ENCODE measurements around the gene LMTK3.
A peak's percentile ranks its signal among the peaks of the same experiment; 100 is the strongest.
"Not testable (repeated sequence)": the region's sequence is repeated elsewhere in the genome, so short reads cannot be mapped to it uniquely, and the experiment has no call there.

Gene LMTK3

GRCh38 chr19:48488478-48488877, 23.2 kb downstream of the LMTK3 start:
- DNase-seq (ENCODE audit: low read depth in 2 of 2) = not testable (repeated sequence)

DNA sequence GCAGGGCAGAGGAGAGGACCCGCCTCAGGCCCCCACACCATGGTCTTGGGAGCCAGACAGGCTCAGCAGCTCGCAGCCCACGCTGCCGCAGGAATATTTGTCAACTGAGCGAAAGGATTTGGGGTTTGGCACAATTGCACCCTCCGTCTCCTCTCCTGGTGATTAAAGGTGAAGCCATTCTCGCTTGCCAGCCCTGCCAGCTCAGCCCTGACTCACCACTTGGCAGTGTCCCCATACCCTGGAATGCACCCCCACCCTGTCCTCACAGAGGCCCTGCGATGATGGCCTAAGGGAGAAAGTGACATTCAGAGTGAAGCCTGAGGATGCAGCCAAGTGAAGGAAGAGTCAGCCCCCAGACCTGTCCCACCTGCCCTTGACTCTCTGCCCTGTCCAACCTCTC, 23.7 kb downstream of the LMTK3 start:
- no peak for DNase-seq (ENCODE audit: low read depth in 2 of 2)

DNA sequence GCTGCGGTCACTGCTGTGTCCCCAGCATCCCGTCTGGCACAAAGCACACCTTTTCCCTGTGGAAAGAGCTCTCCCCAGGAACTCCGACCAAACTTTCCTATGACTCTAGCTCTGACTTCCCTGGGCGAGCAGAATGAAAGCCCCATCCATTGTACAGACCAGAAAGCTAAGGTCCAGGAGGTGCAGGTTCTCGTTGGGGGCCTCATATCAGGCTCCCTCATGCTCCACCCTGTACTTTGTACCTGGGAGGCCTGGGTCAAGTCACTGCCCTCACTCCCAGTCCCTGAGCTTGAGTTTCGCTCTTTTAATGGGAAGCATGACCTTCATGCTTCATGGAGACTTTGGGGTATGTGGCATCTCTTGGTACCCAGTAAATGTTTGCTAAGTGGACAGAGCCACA, 24.1 kb downstream of the LMTK3 start:
- no peak for DNase-seq (ENCODE audit: low read depth in 2 of 2)

GRCh38 chr19:48486706-48487105, 24.9 kb downstream of the LMTK3 start:
- DNase-seq (ENCODE audit: low read depth in 2 of 2) = not testable (repeated sequence)

DNA sequence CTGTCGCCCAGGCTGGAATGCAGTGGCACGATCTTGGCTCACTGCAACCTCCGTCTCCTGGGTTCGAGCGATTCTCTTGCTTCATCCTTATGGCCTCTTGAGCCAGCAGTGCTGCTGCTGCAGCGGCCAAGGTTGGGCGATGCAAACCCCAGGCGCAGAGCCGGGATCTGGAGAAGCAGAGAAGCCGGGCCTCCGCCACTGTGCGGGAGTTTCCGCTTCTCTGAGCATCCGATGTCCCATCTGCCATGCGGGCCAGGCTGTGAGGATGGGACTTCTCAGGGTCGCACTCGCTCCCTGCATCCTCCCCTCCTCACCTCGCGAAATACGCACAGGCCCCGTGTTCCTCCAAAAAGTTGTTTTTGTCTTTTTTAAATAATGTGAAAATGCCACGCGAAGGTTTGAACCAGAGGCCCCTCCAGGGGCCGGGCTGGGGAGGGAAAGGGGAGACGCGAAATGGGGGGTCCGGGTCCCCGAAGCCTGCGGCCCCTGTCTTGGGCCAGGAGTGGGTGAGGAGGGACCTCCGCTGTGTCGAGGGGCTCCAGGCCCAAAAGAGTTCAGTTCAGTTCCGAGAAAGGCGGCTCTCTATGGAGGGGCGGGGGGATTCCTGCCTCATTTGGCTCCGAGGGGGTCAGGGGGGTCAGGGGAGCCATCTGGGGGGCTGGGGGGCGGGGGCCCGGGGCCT, 26.6 kb downstream of the LMTK3 start:
- DNase-seq (ENCODE audit: low read depth in 2 of 2) = no peak

GRCh38 chr19:48484247-48484893, 27.3 kb downstream of the LMTK3 start:
- no peak for DNase-seq (ENCODE audit: low read depth in 2 of 2)

GRCh38 chr19:48483301-48483700, 28.3 kb downstream of the LMTK3 start:
- no peak for DNase-seq (ENCODE audit: low read depth in 2 of 2)

DNA sequence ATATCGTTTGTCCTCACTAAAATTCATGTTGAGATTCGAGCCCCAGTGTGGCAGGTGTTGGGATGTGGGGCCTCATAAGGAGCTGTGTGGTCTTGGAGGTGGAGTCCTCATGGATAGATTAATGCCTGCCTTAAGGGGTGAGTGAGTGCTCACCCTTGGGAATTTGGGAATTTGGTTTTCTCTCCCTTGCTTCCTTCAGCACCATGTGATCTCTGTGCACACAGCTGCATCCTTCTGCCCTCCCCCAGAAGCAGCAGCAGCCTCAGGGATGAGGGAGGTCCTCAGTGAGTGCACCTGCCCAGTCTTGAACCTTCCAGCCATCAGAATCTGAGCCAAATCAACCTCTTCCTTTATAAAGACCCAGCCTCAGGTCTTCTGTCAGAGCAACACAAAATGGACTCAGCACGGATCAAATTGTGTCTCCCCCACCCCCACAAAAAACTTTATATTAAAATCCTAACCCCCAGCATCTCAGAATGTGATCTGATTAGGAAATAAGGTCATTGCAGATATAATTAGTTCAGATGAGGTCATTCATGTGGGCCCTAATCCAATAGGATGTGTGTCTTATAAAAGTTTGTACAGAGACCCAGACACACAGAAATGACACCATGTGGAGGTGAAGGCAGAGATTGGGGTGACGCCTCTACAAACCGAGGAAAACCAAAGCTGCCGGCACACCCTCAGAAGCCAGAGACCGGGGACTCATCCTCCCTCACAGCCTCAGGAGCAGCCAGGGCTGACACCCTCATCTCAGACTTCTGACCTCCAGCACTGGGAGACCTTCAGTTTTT, 29.6 kb downstream of the LMTK3 start:
- no peak for DNase-seq (ENCODE audit: low read depth in 2 of 2)

GRCh38 chr19:48480558-48481500, 30.8 kb downstream of the LMTK3 start:
- DNase-seq (ENCODE audit: low read depth in 2 of 2) = peak in 1 of 2 donors; percentile 29

DNA sequence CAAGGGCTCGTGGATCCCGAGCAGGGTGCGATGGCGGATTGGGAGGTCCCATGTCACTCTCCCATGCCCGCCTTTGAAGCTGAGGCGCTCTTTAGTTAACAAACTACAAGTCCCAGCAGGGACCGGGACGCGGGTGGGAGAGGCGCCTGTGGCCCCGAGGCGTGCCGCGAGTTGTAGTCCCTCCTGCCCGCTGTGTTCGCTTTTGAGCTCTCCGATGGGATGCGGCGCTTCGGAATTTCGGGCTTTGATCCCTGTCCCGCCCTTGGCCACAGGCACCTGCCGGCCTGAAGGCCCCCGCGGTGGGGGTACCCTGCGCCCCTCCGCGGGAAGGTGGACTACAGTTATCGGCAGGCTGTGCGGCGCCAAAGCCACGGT, 31.5 kb downstream of the LMTK3 start:
- DNase-seq (ENCODE audit: low read depth in 2 of 2) = no peak

DNA sequence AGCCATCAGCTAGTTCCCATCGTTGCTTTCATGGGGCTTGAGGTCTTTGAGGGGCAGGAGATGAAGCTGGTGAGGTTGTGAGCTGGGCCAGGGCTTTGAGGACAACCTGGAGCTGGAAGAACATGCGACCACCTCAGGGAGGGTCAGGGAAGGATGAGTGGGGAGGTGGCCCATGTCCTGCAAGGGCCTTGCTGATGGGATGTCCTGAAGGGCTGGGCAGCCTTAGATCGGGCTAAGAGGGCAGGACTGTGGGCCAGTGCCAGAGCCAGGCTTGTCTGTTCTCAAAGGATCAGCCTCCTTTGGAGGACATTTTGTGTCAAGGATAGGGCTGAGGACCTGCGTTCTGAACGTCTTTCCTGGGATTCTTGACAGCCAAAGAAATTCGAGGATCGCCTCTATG, 31.9 kb downstream of the LMTK3 start:
- DNase-seq (ENCODE audit: low read depth in 2 of 2) = no peak

DNA sequence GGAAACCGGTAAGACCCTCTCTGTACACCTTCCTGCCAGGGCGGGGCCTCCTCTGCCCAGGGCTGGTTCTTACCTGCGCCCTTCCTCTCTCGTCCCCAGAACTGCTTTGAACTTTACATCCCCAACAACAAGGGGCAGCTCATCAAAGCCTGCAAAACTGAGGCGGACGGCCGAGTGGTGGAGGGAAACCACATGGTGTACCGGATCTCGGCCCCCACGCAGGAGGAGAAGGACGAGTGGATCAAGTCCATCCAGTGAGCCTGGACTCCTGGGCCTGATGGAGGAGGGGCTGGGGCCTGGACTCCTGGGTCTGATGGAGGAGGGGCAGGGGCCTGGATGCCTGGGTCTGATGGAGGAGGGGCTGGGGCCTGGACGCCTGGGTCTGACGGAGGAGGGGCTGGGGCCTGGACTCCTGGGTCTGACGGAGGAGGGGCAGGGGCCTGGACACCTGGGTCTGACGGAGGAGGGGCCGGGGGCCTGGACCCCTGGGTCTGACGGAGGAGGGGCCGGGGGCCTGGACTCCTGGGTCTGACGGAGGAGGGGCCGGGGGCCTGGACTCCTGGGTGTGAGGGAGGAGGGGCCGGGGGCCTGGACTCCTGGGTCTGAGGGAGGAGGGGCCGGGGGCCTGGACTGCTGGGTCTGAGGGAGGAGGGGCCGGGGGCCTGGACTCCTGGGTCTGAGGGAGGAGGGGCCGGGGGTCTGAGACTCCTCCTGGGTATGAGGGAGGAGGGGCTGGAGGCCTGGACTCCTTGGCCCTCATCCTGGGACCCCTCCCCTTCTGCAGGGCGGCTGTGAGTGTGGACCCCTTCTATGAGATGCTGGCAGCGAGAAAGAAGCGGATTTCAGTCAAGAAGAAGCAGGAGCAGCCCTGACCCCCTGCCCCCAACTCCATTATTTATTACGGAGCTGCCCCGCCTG, 33.0 kb downstream of the LMTK3 start:
- DNase-seq (ENCODE audit: low read depth in 2 of 2) = no peak

- DNase-seq (ENCODE audit: low read depth in 2 of 2) = no peak
These were observed 33.8 kb downstream of the LMTK3 start for GRCh38 chr19:48477698-48478338.

DNA sequence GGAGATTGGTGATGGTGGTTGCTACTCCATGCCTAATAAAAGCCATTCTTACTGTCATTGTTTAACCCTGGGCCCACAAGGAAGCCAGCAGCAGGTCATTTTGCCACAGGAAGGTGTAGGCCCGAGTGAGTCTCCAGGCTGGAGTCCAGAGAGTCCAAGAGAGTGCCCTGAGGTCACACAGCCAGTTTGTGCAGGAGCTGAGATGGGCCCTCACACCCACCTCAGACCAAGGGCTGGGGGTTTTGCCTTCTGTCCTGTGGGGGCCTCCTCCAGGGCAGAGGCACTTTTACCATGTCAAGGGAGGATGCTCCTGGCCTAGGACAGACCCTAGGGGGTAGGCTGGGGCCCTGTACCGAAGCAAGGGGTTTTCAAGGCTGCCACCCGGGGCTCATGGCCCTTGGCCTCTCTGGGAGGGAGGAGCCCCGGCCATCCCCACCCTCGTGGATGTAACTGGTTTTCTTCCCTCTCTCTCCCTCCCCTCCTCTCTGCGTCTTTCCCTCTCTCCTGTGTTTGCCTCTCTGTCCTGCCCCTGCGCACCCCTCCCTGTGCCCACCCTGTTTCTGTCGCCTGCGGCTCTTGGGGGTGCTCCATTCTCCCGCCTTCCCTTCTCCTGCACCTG, 34.5 kb downstream of the LMTK3 start:
- no peak for DNase-seq (ENCODE audit: low read depth in 2 of 2)

- no peak for DNase-seq (ENCODE audit: low read depth in 2 of 2)
These were observed 35.5 kb downstream of the LMTK3 start for GRCh38 chr19:48476176-48476575.

- DNase-seq (ENCODE audit: low read depth in 2 of 2) = no peak
These were observed 36.1 kb downstream of the LMTK3 start for GRCh38 chr19:48475369-48476068.

- DNase-seq (ENCODE audit: low read depth in 2 of 2) = no peak
These were observed 37.5 kb downstream of the LMTK3 start for GRCh38 chr19:48474084-48474592.

DNA sequence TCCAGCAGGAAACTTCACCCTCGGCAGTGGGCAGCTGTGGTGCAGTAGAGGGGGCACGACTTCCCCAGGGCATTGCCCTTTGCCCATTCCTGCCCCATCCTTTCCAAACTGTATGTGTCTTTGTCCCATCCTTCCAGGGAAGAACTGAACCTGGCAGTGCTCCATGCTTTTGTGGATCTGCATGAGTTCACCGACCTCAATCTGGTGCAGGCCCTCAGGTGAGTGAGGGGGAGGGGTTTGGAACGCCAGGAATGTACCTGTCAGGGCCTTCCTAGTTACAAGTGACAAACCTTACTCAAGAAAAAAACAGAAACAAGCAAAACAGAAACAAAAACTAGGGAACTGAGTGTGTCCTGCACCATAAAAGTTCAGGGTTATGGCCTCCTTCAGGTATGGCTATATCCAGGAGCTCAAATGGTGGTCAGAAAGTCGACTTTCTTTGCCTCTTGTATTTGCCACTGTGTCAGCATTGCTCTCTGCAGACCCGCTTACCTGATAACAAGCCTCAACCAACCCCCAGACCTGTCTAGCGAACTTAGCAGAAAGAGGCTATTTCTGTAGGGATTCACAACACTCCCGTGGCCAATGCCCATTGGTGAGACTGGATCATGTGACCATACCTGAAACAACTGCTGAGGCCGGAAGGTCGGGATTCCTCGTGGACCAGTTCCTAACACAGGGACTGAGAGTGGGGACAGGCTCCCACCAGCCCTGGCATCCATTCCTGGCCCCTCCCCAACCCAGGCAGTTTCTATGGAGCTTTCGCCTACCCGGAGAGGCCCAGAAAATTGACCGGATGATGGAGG, 38.3 kb downstream of the LMTK3 start:
- no peak for DNase-seq (ENCODE audit: low read depth in 2 of 2)
